Activated naive CD8-positive, alpha-beta T cell (primary cell): ENCODE measurements around the gene CLMN.

Experiments
- H3K27ac Mint-ChIP-seq: one replicate; pipeline ENCODE4 v1.8.0; 2021; ENCODE audit warnings: mixed read lengths
- H3K27me3 Mint-ChIP-seq: one replicate; pipeline ENCODE4 v1.8.0; 2021; ENCODE audit warnings: mixed read lengths
- H3K36me3 Mint-ChIP-seq: one replicate; pipeline ENCODE4 v1.8.0; 2021; ENCODE audit warnings: mixed read lengths
- H3K4me1 Mint-ChIP-seq: one replicate; pipeline ENCODE4 v1.8.0; 2021; ENCODE audit warnings: low read depth, mixed read lengths
- H3K4me3 Mint-ChIP-seq: one replicate; pipeline ENCODE4 v1.8.0; 2021; ENCODE audit warnings: mild to moderate bottlenecking, mixed read lengths
- H3K9me3 Mint-ChIP-seq: one replicate; pipeline ENCODE4 v1.8.0; 2021; ENCODE audit warnings: low read depth, mixed read lengths

Gene CLMN

DNA sequence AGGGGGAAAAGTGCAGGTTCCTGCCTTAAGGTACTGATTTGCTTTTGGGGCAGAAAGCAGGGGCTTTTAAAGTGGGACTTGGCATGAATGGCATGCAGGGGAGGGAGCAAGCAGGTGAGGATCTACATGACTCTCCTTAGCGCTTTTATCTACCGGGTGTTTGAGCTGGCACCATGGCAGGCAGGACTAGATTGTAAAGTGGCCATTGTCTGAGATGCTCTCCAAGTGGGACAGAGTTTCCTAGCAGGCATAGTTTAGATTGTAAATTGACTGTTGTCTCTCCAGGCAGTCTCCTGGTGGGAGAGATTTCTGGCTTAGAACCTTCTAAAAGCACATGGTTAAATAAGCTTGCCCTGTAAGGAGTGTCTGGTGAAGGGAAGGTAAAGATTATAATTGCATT lies 157.1 kb downstream of the CLMN start:
- H3K4me1 Mint-ChIP-seq = peaks cover 8% of the 10 kb centered on the region
- H3K9me3 Mint-ChIP-seq = peaks cover 8% of the 10 kb centered on the region
- H3K36me3 Mint-ChIP-seq = peaks cover 15% of the 10 kb centered on the region
- H3K4me3 Mint-ChIP-seq = no peak overlapping the region
- no peak overlapping the region for H3K27ac Mint-ChIP-seq
- no peaks in the 10 kb centered on the region for H3K27me3 Mint-ChIP-seq

DNA sequence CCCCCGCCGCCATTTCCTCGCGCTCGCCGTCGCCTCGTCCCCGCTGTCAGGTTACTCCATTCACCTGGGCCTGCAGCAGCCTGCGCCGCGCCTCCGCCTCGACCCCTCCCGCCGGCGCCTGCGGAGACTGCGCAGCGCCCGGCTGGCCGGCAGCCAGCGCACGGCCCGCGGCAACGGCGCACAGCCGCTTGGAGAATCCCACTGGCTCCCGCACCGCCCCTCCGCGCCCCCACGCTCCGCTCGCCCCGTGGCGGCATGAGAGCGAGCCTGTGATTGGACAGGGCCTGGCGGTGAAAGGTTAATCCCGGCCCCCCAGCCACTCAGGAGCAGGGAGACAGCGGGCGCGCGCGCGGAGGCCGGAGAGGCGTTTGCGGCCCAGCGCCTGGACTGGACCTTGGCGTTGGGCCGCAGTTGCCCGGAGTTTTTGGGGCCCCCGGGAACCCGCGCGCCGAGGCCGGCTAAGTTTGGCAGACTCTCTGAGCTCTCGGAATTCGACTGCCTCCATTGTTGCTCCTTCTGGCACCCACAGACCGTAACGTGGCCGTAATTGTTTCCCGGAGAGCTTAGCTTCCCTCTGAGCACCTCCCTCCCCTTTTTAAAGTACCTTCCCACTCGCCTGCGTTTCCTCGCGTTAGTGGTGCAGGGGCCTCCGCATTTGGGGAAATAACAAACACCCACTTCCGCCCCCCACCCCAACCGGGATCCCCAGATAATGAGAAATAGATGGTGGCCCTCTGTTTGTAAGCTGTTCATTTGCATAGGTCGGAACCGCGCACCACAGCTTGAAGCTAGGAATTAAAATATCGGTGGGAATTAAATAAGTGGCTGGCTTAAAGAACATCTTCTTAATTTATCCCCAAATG lies 162.2 kb downstream of the CLMN start, which contains the start of gene DICER1:
TSS of gene DICER1 (minus strand) at position 203 of the 863 bp plus-strand sequence. CDS start 24,071 bp downstream, outside the sequence.
- Mint-ChIP-seq H3K9me3 (no peaks in the 10 kb centered on the region), H3K27me3 (no peaks in the 10 kb centered on the region), H3K27ac (peak within 1 kb of the TSS; percentile 100), H3K36me3 (peaks cover 2% of the 10 kb centered on the region), H3K4me1 (peaks cover 41% of the 10 kb centered on the region), H3K4me3 (peak within 1 kb of the TSS; percentile 96)

DNA sequence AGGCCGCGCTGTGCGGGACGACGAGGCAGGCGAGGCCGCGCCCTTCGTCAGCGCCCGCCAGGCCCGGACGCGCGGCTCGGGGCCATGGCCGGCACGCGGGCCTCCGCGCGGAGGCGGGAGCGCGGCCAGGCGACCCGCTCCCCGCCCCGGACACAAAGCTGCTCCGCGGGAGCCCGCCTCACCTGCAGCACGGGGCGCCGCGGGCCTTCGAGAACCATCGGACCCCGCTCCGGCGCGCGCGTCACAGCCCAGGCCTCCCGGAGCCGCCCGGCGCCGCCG lies 162.7 kb downstream of the CLMN start:
- H3K27me3 Mint-ChIP-seq = no peaks in the 10 kb centered on the region
- no peaks in the 10 kb centered on the region for H3K9me3 Mint-ChIP-seq
- H3K27ac Mint-ChIP-seq = no peak overlapping the region
- H3K4me1 Mint-ChIP-seq = peaks cover 47% of the 10 kb centered on the region
- H3K36me3 Mint-ChIP-seq = peaks cover 2% of the 10 kb centered on the region
- H3K4me3 Mint-ChIP-seq = peak overlapping the region; percentile 96

DNA sequence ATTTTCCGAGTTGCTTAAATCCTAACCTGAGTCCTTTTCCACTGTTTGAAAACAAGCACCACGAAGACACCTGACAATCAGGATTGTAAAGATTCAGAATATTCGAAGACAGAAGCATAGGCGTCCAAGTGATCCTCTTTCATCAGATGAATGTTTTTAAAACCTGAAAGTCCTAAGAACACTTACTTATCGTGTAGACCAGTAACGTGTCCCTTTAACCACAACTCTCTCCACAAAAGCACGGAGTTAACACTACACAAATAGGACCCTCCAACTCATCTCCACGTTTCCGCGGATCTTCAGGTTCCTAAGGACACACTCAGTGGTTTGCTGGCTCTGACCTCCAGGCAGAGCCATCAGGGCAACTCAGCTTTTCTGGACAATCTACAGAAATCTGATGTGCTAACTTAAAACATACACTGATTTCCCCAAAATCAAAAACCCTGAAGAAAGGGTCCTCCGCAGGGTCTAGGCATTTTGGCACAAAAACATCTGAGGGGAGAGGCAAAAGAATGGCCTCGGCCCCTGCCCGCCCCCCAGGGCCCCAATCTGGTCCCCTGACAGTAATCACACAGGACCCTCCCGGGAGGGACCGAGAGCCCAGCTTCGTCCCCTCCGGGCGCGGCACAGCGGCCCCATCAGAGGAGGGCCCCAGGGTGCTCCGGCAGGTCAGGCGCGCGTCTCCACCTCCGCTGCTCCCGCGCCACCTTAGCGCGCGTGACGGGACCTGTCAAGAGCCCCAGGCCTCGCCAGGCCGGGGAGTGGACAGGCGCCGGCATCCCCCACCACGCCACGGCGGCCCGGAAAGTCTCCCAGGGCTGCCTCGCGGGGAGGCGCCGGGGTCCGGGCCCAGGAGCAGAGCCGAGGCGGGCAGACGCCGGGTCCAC lies 163.3 kb downstream of the CLMN start:
- Mint-ChIP-seq H3K9me3 (no peaks in the 10 kb centered on the region), H3K27me3 (no peaks in the 10 kb centered on the region), H3K4me3 (peak overlapping the region; percentile 84), H3K4me1 (peaks cover 52% of the 10 kb centered on the region), H3K27ac (peak overlapping the region; percentile 87), H3K36me3 (peaks cover 2% of the 10 kb centered on the region)

DNA sequence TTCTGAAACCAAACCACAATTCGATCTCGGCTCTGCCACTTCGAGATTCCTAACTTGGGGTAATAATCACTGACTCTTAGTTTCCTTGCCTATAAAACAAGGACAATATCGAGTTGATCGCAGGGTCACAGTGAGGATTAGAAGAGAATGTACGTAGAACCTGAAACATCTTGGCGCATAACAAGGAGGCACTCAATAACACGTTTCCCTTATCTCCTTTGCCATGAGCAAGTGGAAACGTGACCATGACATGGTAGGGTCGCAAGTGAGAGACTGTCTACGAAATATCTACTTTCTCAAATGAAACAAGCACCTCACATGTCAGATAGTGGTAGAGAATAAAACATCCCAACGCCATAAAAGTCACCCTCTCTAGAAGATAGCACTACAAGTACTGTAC lies 164.7 kb downstream of the CLMN start:
- peaks cover 64% of the 10 kb centered on the region for H3K4me1 Mint-ChIP-seq
- peaks cover 2% of the 10 kb centered on the region for H3K36me3 Mint-ChIP-seq
- H3K27me3 Mint-ChIP-seq = no peaks in the 10 kb centered on the region
- H3K9me3 Mint-ChIP-seq = no peaks in the 10 kb centered on the region
- H3K4me3 Mint-ChIP-seq = peak overlapping the region; percentile 84
- H3K27ac Mint-ChIP-seq = peak overlapping the region; percentile 87

DNA sequence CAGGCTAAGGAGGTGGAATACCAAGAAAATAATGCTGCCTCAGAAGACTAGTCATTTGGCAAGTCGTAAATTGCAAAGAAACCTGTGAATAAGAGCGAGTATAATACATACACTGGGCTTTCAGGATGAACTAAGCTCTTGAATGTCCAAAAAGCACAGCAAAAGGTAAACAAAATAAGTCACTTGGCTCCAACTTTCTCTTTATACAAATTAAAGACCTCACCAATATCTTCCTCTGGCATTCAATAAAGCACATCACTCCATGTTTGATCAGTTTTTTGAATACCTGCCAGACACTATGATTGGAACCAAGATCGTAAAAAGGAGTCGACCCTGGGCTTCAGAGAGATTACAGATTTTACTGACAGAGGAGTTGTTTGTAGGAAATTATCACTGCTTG lies 165.8 kb downstream of the CLMN start:
- H3K4me3 Mint-ChIP-seq = peak overlapping the region; percentile 84
- peaks cover 2% of the 10 kb centered on the region for H3K36me3 Mint-ChIP-seq
- H3K4me1 Mint-ChIP-seq = peaks cover 74% of the 10 kb centered on the region
- no peaks in the 10 kb centered on the region for H3K9me3 Mint-ChIP-seq
- no peaks in the 10 kb centered on the region for H3K27me3 Mint-ChIP-seq
- no peak overlapping the region for H3K27ac Mint-ChIP-seq

DNA sequence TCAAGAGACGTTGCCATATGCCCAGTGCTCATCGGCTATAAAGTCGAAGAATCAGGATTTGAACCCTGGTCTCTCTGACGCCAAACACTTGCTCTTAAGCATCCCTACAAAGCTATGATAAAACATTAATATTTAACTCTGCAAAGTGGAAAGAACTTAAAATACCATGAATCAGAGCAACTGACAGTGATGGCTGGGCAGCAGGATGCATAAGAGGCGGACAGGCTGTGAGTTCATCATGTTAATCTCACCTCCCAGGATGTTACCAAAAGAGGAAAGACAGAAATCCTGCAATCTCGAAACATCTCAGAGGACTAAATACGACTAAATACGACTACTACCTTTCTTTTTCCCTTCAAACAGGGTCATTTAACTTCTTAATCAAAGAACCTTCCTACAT lies 168.1 kb downstream of the CLMN start:
- no peaks in the 10 kb centered on the region for H3K27me3 Mint-ChIP-seq
- no peaks in the 10 kb centered on the region for H3K9me3 Mint-ChIP-seq
- H3K4me1 Mint-ChIP-seq = peaks cover 85% of the 10 kb centered on the region
- H3K27ac Mint-ChIP-seq = no peak overlapping the region
- peaks cover 4% of the 10 kb centered on the region for H3K36me3 Mint-ChIP-seq
- peak overlapping the region; percentile 27 for H3K4me3 Mint-ChIP-seq

DNA sequence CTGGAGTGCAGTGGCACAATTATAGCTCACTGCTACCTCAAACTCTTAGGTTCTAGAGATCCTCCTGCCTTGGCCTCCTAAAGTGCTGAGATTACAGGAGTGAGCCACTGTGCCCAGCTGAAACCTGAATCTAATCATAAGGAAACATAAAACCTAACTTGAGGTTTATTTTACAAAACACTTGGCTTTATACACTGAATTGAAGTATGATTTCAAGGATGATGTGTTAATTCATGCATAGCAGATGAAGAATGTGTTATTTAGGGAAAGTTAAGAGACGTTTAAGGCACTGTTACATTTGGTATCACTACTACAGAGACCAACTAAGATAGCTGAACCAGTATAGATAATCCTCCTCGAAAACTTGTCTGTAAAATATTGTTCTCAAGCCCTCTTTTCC lies 168.8 kb downstream of the CLMN start:
- H3K36me3 Mint-ChIP-seq = peaks cover 7% of the 10 kb centered on the region
- no peaks in the 10 kb centered on the region for H3K27me3 Mint-ChIP-seq
- H3K27ac Mint-ChIP-seq = no peak overlapping the region
- H3K4me3 Mint-ChIP-seq = no peak overlapping the region
- H3K4me1 Mint-ChIP-seq = peaks cover 87% of the 10 kb centered on the region
- H3K9me3 Mint-ChIP-seq = no peaks in the 10 kb centered on the region

DNA sequence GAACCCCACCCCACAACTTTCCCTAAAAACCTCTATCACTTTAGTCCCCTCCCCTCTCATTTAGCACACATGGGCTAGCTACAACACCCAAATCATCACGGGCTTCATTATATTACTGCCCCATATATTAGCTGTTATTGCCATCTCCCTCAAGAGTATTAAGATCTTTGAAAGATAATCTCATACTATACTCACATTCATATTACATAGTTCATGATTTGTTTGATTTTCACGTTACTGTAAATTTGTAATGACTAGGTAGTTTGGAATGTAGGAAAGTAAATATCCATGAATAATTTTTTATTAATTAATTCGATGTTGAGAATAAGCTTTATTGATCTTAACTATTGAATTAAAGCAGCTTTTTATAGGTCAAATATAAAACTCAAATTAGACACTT lies 170.3 kb downstream of the CLMN start:
- Mint-ChIP-seq H3K36me3 (peaks cover 16% of the 10 kb centered on the region), H3K4me3 (no peak overlapping the region), H3K4me1 (peaks cover 81% of the 10 kb centered on the region), H3K9me3 (peaks cover 7% of the 10 kb centered on the region), H3K27ac (no peak overlapping the region), H3K27me3 (no peaks in the 10 kb centered on the region)

DNA sequence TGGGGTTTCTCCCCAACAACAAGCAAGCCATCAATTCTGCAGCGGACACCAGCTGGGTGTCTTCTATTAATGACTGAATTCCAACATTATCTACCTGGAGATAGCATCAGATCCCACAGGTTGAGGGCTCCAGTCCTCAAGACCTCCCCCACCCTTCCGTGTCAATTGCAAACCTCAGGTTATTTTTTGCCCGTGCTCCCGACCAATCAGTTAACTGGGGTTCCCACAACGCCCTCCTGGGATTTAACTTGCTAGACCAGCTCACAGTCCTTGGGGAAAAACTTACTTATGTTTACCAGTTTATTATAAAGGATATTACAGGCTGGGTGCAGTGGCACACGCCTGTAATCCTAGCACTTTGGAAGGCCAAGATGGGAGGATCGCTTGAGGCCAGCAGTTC lies 172.1 kb downstream of the CLMN start:
- H3K4me1 Mint-ChIP-seq = peaks cover 83% of the 10 kb centered on the region
- H3K36me3 Mint-ChIP-seq = peaks cover 16% of the 10 kb centered on the region
- H3K27ac Mint-ChIP-seq = no peak overlapping the region
- no peak overlapping the region for H3K4me3 Mint-ChIP-seq
- H3K9me3 Mint-ChIP-seq = peaks cover 7% of the 10 kb centered on the region
- H3K27me3 Mint-ChIP-seq = no peaks in the 10 kb centered on the region

DNA sequence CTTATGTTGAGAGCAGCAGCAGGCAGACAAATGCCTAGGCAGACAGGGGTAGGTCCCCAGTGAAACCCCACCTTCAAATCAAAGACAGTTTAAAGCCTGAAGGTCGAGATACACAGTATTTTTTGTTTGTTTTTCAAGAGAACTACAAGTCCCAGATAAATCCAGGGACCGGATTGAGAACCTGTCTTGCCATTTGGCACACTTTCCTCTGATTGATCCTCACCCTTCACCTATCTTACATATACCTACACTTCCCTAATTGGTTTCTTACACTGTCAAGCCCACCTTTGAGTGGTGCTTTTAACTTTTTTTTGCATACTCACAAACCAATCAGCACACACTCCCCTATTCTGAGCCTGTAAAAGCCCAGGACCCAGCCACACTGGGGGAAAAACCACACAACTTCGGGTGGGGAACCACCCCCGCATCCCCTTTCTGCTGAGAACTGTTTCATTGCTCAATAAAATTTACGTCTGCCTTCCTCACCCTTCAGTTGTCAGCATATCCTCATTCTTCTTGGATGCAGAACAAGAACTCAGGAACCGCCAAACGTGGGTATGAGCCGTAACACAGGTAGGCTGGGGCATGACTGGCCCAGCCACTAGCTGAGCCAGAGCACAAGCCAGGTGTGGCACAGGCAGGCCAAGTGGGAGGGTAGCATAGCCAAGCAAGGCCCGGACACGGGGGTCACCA lies 173.5 kb downstream of the CLMN start:
- peaks cover 7% of the 10 kb centered on the region for H3K9me3 Mint-ChIP-seq
- peaks cover 17% of the 10 kb centered on the region for H3K36me3 Mint-ChIP-seq
- H3K4me3 Mint-ChIP-seq = no peak overlapping the region
- no peak overlapping the region for H3K27ac Mint-ChIP-seq
- no peaks in the 10 kb centered on the region for H3K27me3 Mint-ChIP-seq
- H3K4me1 Mint-ChIP-seq = peaks cover 83% of the 10 kb centered on the region

DNA sequence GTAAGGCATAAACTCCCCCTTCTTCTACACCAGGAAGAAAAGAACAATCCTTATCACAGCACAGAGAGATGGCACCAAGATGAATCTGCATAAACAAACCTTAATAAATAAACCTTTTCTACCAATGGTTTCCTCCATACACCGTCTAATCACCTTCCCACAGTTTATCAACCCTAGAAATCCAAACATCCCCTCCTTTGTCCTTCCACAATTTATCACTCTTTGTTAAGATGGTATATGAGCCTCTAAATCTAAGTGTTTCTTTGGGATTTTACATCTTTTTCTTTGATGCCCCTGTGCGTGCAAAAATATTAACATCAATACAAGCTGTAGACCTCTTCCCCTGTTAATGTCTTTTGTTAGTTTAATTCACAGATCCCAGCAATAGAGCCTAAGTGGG lies 174.9 kb downstream of the CLMN start:
- H3K27me3 Mint-ChIP-seq = no peaks in the 10 kb centered on the region
- H3K4me3 Mint-ChIP-seq = no peak overlapping the region
- peaks cover 82% of the 10 kb centered on the region for H3K4me1 Mint-ChIP-seq
- peaks cover 17% of the 10 kb centered on the region for H3K36me3 Mint-ChIP-seq
- peaks cover 7% of the 10 kb centered on the region for H3K9me3 Mint-ChIP-seq
- H3K27ac Mint-ChIP-seq = peak overlapping the region; percentile 22

DNA sequence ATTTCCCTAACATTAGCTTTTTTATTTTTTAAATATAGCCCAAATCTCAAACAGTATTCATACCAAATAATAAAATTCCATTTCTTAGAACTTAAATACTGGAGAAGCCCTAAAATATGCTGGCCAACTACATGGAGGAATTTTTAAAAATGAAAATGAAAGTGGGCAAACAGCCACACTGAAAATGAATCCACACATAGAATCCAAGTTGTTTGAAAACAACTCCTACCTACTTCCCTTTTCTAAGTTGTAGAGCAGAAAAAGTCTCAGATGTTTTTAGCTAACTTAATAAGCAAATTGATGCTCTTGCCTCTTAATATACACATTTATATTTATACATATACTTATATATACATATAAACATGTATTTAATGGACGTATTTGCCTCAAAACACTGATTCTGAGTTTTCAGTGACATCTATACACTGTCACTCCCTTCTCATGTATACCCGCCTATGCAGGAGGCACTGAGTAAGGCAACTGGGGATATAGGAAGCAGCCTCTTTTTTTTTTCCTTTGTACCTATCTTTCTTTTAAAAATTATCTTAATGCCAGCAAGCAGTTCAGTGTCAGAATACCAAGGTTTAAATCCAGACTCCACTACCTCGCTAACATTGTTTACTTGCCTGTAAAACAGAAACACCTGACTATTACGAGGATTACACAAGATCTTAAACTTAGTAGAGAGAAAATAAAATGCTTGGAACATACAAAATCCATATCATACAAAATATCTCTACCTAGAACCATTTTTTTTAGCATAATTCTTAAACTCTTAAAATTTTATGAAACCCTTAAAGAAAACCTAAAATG lies 175.7 kb downstream of the CLMN start:
- Mint-ChIP-seq H3K4me1 (peaks cover 84% of the 10 kb centered on the region), H3K27me3 (no peaks in the 10 kb centered on the region), H3K9me3 (peaks cover 7% of the 10 kb centered on the region), H3K36me3 (peaks cover 17% of the 10 kb centered on the region), H3K4me3 (no peak overlapping the region), H3K27ac (peak overlapping the region; percentile 54)

DNA sequence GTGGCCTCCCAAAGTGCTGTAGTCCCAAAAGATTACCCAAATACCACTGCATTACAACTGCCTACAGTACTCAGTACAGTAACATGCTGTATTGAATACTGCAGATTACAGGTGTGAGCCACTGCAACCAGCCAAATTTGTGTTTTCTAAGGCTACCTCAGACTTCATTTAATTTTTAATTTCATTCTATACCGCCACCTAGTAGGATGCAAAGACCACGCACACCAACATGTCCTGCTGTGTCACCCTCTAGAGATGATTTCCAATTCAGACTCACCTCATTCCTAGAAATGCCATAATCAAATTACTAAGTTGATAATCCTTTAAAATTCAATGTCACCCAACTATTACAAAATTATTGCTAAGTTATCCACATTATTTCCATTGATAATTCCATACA lies 177.5 kb downstream of the CLMN start:
- Mint-ChIP-seq H3K9me3 (peaks cover 7% of the 10 kb centered on the region), H3K4me3 (no peak overlapping the region), H3K36me3 (peaks cover 17% of the 10 kb centered on the region), H3K27me3 (no peaks in the 10 kb centered on the region), H3K4me1 (peaks cover 78% of the 10 kb centered on the region), H3K27ac (peak overlapping the region; percentile 22)
